Suprapubic skin (tissue), 4 donors: Measurements from ENCODE around the gene PHC3. TPM values are rescaled to one million over a fixed set of nuclear protein-coding genes. Genes with fewer than 3 reads are reported as not detected.

Experiments used
- DNase-seq, 2 donors: peaks; one replicate each; pipeline ENCODE4 v3.0.0-alpha.2; 2019; ENCODE audit warnings: low spot score in 2 of 2
- H3K27ac ChIP-seq: fragments of 200-600 bp; sonication (generic); one replicate; pipeline ENCODE4 v1.5.1; 2019
- H3K27me3 ChIP-seq: fragments of 200-600 bp; sonication (generic); one replicate; pipeline ENCODE4 v1.5.1; 2019
- H3K36me3 ChIP-seq: fragments of 200-600 bp; sonication (generic); one replicate; pipeline ENCODE4 v1.5.1; 2019
- H3K4me1 ChIP-seq: fragments of 200-600 bp; sonication (generic); one replicate; pipeline ENCODE4 v1.5.1; 2019
- H3K4me3 ChIP-seq: fragments of 200-600 bp; sonication (generic); one replicate; pipeline ENCODE4 v1.5.1; 2019; ENCODE audit warnings: mild to moderate bottlenecking
- H3K9me3 ChIP-seq: fragments of 200-600 bp; sonication (generic); one replicate; pipeline ENCODE4 v1.5.1; 2019
- EP300 ChIP-seq: sonication (generic); formaldehyde crosslinking; IDR thresholded peaks from one replicate; pipeline ENCODE4 v1.6.1; 2017; ENCODE audit warnings: antibody characterized with exemption
- POLR2A ChIP-seq, 2 donors: fragments of 450-650 bp; IDR thresholded peaks; one replicate each; pipeline ENCODE4 v1.6.1; 2017; ENCODE audit warnings: antibody characterized with exemption in 2 of 2, mild to moderate bottlenecking in 2 of 2, moderate library complexity in 2 of 2
- POLR2AphosphoS5 ChIP-seq, 3 donors: sonication (generic); formaldehyde crosslinking; IDR thresholded peaks; one replicate each; pipeline ENCODE4 v1.6.1; 2017; ENCODE audit warnings: antibody characterized with exemption in 3 of 3
- WGBS: methylation state at CpG from one replicate; pipeline ENCODE4 v1.1.5; 2018; 5-methylcytosine and 5-hydroxymethylcytosine counted together
- total RNA-seq, 4 donors: library from RNA; depleted of rRNA; stranded (reverse); fragments of >200 nt; gene quantifications; one replicate each; pipeline ENCODE4 v1.1.0, GENCODE V29; 2016
- TF ChIP-seq, protein P1 (sequence below), 2 donors: fragments of 200-600 bp in 1 of 2; fragments of 450-650 bp in 1 of 2; sonication (generic) in 1 of 2; IDR thresholded peaks; one replicate each; pipeline ENCODE4 v1.5.1; 2016 to 2019; ENCODE audit warnings: antibody characterized with exemption in 2 of 2, mild to moderate bottlenecking in 1 of 2, moderate library complexity in 1 of 2

PHC3 gene
- total RNA-seq, 4 donors from 2014 or later: 37.9 to 106 (median 64.0) TPM

DNA sequence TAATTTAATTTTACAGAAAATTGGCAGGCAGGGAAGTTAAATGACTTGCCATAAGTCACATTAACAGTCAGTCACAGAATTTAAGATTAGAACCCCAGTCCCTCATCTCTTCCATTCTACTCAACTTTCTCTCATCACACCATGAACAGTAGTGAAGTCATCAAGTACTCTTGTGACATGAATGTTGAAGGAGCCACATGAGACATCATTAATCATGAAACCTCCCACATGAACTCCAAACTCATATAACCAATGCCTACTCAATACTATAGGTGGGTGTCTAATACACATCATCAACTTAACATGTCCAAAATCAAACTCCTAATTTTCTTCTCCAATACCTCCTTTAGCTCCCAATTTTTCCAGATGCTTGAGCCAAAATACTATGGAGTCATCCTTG is 19.5 kb downstream of the PHC3 start:
- Histone ChIP-seq H3K36me3 (peaks cover 31% of the 10 kb centered on the region), H3K27ac (no peak overlapping the region), H3K4me3 (no peak overlapping the region), H3K4me1 (peaks cover 10% of the 10 kb centered on the region), H3K27me3 (no peaks in the 10 kb centered on the region), H3K9me3 (no peaks in the 10 kb centered on the region)
- TF ChIP-seq EP300: no peak
- TF ChIP-seq POLR2A (IDR thresholded peaks at IDR 0.05): no peak
- TF ChIP-seq, protein P1, sequence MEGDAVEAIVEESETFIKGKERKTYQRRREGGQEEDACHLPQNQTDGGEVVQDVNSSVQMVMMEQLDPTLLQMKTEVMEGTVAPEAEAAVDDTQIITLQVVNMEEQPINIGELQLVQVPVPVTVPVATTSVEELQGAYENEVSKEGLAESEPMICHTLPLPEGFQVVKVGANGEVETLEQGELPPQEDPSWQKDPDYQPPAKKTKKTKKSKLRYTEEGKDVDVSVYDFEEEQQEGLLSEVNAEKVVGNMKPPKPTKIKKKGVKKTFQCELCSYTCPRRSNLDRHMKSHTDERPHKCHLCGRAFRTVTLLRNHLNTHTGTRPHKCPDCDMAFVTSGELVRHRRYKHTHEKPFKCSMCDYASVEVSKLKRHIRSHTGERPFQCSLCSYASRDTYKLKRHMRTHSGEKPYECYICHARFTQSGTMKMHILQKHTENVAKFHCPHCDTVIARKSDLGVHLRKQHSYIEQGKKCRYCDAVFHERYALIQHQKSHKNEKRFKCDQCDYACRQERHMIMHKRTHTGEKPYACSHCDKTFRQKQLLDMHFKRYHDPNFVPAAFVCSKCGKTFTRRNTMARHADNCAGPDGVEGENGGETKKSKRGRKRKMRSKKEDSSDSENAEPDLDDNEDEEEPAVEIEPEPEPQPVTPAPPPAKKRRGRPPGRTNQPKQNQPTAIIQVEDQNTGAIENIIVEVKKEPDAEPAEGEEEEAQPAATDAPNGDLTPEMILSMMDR (IDR thresholded peaks at IDR 0.05): no peak
- no peak for TF ChIP-seq POLR2AphosphoS5 (IDR thresholded peaks at IDR 0.05)
- no peak for DNase-seq

DNA sequence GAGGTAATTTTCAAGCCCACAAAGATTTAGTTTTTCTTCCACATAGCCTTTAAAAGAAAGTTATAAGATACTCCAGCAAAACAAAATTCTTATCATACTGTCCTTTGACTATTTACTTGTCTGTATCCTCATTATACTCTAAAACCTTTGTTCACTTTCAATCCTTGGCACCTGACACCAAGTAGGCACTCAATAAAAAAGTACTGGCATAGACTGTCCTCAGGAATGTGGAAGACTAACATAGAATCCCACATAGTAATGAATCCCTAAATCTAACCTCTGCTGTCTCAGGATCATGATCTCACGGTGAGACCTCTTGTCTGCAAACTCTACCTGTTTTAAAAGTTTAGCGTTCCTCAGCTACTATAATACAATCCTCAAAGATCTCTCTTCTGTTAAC is 21.6 kb downstream of the PHC3 start:
- WGBS: 91% methylated on average over 2 of the region's 2 CpGs
- Histone ChIP-seq H3K4me1 (peaks cover 7% of the 10 kb centered on the region), H3K27ac (no peak overlapping the region), H3K36me3 (peaks cover 41% of the 10 kb centered on the region), H3K4me3 (no peak overlapping the region), H3K9me3 (no peaks in the 10 kb centered on the region), H3K27me3 (no peaks in the 10 kb centered on the region)
- TF ChIP-seq EP300 (no peak), POLR2A (IDR thresholded peaks at IDR 0.05) (no peak), POLR2AphosphoS5 (IDR thresholded peaks at IDR 0.05) (no peak)
- TF ChIP-seq, protein P1 (IDR thresholded peaks at IDR 0.05): no peak
- no peak for DNase-seq

DNA sequence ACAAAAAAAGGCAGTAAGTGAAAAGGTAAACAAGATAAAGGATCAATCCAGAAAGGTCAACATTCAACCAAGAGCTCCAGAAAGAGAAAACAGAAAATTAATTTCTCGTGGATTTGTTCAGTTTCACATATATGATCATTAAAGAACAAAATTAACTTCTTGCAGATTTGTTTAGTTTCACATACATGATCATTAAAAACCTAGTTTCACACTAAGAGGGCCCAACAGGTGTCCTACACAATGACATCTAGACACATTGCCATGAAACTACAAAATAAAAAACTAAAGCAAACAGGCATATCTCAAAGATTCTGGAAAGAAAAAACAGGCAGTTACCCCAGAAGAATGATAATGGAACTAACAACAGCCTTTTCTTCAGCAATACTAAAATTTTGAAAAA is 22.1 kb downstream of the PHC3 start:
- Histone ChIP-seq H3K9me3 (no peaks in the 10 kb centered on the region), H3K27me3 (no peaks in the 10 kb centered on the region), H3K4me1 (peaks cover 7% of the 10 kb centered on the region), H3K4me3 (no peak overlapping the region), H3K36me3 (peaks cover 41% of the 10 kb centered on the region), H3K27ac (no peak overlapping the region)
- WGBS: 98% methylated on average over 1 of the region's 1 CpG
- TF ChIP-seq EP300 (no peak), POLR2AphosphoS5 (IDR thresholded peaks at IDR 0.05) (no peak)
- no peak for DNase-seq

DNA sequence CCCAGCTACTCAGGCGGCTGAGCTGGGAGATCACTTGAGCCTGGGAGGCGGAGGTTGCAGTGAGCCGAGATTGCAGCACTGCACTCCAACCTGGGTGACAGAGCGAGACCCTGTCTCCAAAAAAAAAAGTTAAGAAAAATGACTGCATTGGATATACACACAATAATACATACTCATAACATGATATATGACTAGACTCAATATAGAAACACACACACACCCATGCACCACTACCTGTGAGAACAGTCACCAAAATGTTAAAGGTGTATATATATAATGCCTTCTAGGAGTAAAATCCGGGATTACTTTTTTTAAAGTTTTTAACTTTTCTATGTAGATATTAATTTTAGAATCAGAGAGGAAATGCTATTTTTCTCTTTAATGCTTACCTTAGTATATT is 25.9 kb downstream of the PHC3 start:
- Histone ChIP-seq H3K27ac (no peak overlapping the region), H3K36me3 (peaks cover 16% of the 10 kb centered on the region), H3K4me1 (peaks cover 10% of the 10 kb centered on the region), H3K27me3 (no peaks in the 10 kb centered on the region), H3K9me3 (no peaks in the 10 kb centered on the region), H3K4me3 (no peak overlapping the region)
- TF ChIP-seq POLR2AphosphoS5 (IDR thresholded peaks at IDR 0.05) (no peak), EP300 (no peak), POLR2A (IDR thresholded peaks at IDR 0.05) (no peak)
- TF ChIP-seq, protein P1 (IDR thresholded peaks at IDR 0.05): no peak
- WGBS: 96% methylated on average over 5 of the region's 5 CpGs
- no peak for DNase-seq

DNA sequence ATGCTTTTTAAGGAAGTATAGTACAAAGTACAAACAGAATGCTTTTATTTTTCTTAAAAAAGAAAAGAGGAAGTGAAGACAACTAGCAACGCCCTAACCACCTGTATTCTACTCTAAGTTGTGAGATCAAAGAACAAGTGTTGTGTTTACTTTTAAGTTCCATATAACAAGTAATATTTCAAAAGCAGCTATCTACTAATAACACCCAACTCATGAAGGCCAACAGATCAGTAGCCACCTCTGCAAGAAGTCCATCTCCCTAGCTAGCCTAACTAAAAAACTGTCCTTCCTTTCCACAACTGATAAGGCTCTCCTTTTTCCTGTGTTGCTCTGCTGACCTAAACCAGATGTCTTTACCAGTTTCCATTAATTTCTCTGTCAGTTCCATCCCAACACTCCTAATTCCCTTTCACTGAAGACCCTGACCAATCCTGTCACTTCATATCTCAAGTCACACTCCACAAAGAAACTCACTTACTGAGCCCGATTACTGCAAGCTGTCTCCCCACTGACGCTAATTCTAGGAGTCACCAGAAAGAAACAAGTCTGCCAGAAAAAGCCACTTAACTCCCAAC is 26.9 kb downstream of the PHC3 start:
- 69% methylated on average over 3 of the region's 3 CpGs for WGBS
- no peaks in the 10 kb centered on the region for H3K9me3 ChIP-seq
- no peak for TF ChIP-seq EP300
- TF ChIP-seq POLR2AphosphoS5 (IDR thresholded peaks at IDR 0.05): no peak
- TF ChIP-seq, protein P1 (IDR thresholded peaks at IDR 0.05): no peak
- TF ChIP-seq POLR2A (IDR thresholded peaks at IDR 0.05): no peak
- H3K27ac ChIP-seq: no peak overlapping the region
- H3K4me3 ChIP-seq: no peak overlapping the region
- peaks cover 16% of the 10 kb centered on the region for H3K36me3 ChIP-seq
- H3K4me1 ChIP-seq: peaks cover 10% of the 10 kb centered on the region
- H3K27me3 ChIP-seq: no peaks in the 10 kb centered on the region
- no peak for DNase-seq

DNA sequence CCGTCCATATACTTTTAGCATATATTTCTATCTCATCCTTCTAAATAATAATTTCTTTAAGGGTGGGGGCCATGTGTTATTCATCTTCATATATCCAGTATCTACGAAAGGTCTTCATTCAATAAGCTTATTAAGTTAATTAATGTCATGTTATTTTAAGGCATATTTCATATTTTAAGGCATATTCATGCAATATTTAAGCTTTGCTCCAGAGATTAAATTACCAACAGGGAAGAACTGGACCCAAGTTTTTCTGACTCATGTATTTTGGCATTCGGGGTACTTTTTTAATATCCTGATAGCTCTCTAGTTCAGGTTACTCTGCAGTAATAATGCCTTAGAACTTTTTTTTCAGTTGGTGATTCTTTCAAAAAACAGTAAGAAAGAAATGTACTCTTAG is 27.4 kb downstream of the PHC3 start:
- no peak for DNase-seq
- Histone ChIP-seq H3K36me3 (peaks cover 21% of the 10 kb centered on the region), H3K4me1 (peaks cover 10% of the 10 kb centered on the region), H3K27ac (no peak overlapping the region), H3K4me3 (no peak overlapping the region), H3K27me3 (no peaks in the 10 kb centered on the region), H3K9me3 (no peaks in the 10 kb centered on the region)
- WGBS: 82% methylated on average over 3 of the region's 3 CpGs
- no peak for TF ChIP-seq EP300
- no peak for TF ChIP-seq POLR2AphosphoS5 (IDR thresholded peaks at IDR 0.05)
- no peak for TF ChIP-seq POLR2A (IDR thresholded peaks at IDR 0.05)
- TF ChIP-seq, protein P1 (IDR thresholded peaks at IDR 0.05): no peak
